ENCODE data around the gene SIRT3. TPM values are rescaled to one million over a fixed set of nuclear protein-coding genes. Genes with fewer than 3 reads are reported as not detected.

SIRT3 gene
- total RNA-seq, 4 donors from 2014 or later, result 9.2 to 15.0 (median 12.7) TPM

- Histone ChIP-seq H3K4me1 (no peaks in the 10 kb centered on the region), H3K27ac (no peak overlapping the region), H3K36me3 (no peaks in the 10 kb centered on the region), H3K4me3 (no peak overlapping the region), H3K9me3 (no peaks in the 10 kb centered on the region), H3K27me3 (peaks cover 0 to 10% (median 9%) of the 10 kb centered on the region in 3 donors)
- ATAC-seq (no peak), DNase-seq (no peak)
- intact Hi-C loops (cut with DNase I; ENCODE audit: low total_unique reads), result no loop called here
- in situ Hi-C loops (cut with MboI; ENCODE audit: low sequenced_read_pairs in 4 of 4), result no loop called here
- TF ChIP-seq POLR2A (IDR thresholded peaks at IDR 0.05) (no peak), CTCF (IDR thresholded peaks at IDR 0.05 in 4 of 5, conservative IDR thresholded peaks at IDR 0.05 in 1 of 5) (no peak)
These were observed 30.7 kb upstream of the SIRT3 start for GRCh38 chr11:266676-267439.

- Histone ChIP-seq H3K9me3 (no peaks in the 10 kb centered on the region), H3K4me1 (no peaks in the 10 kb centered on the region), H3K27ac (no peak overlapping the region), H3K4me3 (no peak overlapping the region), H3K27me3 (no peaks in the 10 kb centered on the region), H3K36me3 (no peaks in the 10 kb centered on the region)
- in situ Hi-C loops (cut with MboI; ENCODE audit: low sequenced_read_pairs in 4 of 4) (no loop called here), intact Hi-C loops (cut with DNase I; ENCODE audit: low total_unique reads) (no loop called here)
- no peak for TF ChIP-seq CTCF (IDR thresholded peaks at IDR 0.05 in 4 of 5, conservative IDR thresholded peaks at IDR 0.05 in 1 of 5)
- TF ChIP-seq POLR2A (IDR thresholded peaks at IDR 0.05), result no peak
- DNase-seq, result no peak
- ATAC-seq, result no peak
These were observed 25.5 kb upstream of the SIRT3 start for GRCh38 chr11:261624-262023.

- ATAC-seq (no peak), DNase-seq (no peak)
- Histone ChIP-seq H3K27ac (no peak overlapping the region), H3K4me3 (no peak overlapping the region), H3K36me3 (no peaks in the 10 kb centered on the region), H3K9me3 (no peaks in the 10 kb centered on the region), H3K4me1 (no peaks in the 10 kb centered on the region), H3K27me3 (no peaks in the 10 kb centered on the region)
- intact Hi-C loops (cut with DNase I; ENCODE audit: low total_unique reads), result loop anchor here (10.0 kb wide), 1 partner anchor 95 kb away; no protein-coding TSS in a partner anchor
- in situ Hi-C loops (cut with MboI; ENCODE audit: low sequenced_read_pairs in 4 of 4), result no loop called here
- no peak for TF ChIP-seq POLR2A (IDR thresholded peaks at IDR 0.05)
- TF ChIP-seq CTCF (IDR thresholded peaks at IDR 0.05 in 4 of 5, conservative IDR thresholded peaks at IDR 0.05 in 1 of 5), result no peak
These were observed 23.3 kb upstream of the SIRT3 start for GRCh38 chr11:259413-259812.

GRCh38 chr11:257766-258493, 21.8 kb upstream of the SIRT3 start:
- no peak for ATAC-seq
- H3K27me3 ChIP-seq, result no peaks in the 10 kb centered on the region
- H3K27ac ChIP-seq, result no peak overlapping the region
- no peaks in the 10 kb centered on the region for H3K9me3 ChIP-seq
- TF ChIP-seq POLR2A (IDR thresholded peaks at IDR 0.05) (no peak), CTCF (IDR thresholded peaks at IDR 0.05 in 4 of 5, conservative IDR thresholded peaks at IDR 0.05 in 1 of 5) (no peak)
- no peaks in the 10 kb centered on the region for H3K4me1 ChIP-seq
- peaks cover 0 to 9% of the 10 kb centered on the region in 2 donors for H3K36me3 ChIP-seq
- no peak overlapping the region for H3K4me3 ChIP-seq
- in situ Hi-C loops (cut with MboI; ENCODE audit: low sequenced_read_pairs in 4 of 4) (no loop called here), intact Hi-C loops (cut with DNase I; ENCODE audit: low total_unique reads) (loop anchor here (10.0 kb wide), 1 partner anchor 97 kb away; no protein-coding TSS in a partner anchor)
- DNase-seq, result no peak

Measured in gastrocnemius medialis (tissue), 4 donors.